Ishikawa (cell line): Measurements from ENCODE around the gene MPND.

Source experiments
- CEBPB ChIP-seq: IDR thresholded peaks from 2 replicates; pipeline ENCODE4 v1.6.1; 2012
- CREB1 ChIP-seq: IDR thresholded peaks from 2 replicates; pipeline ENCODE4 v1.6.1; 2012; ENCODE audit warnings: low read depth
- EGR1 ChIP-seq: IDR thresholded peaks from 2 replicates; pipeline ENCODE4 v1.6.1; 2012
- EP300 ChIP-seq: IDR thresholded peaks from 2 replicates; pipeline ENCODE4 v1.6.1; 2012; ENCODE audit warnings: borderline replicate concordance
- FOXM1 ChIP-seq: IDR thresholded peaks from 2 replicates; pipeline ENCODE4 v1.6.1; 2012; ENCODE audit warnings: low read depth, borderline replicate concordance
- NFIC ChIP-seq: IDR thresholded peaks from 2 replicates; pipeline ENCODE4 v1.6.1; 2012
- RAD21 ChIP-seq: IDR thresholded peaks from 2 replicates; pipeline ENCODE4 v1.6.1; 2012; ENCODE audit warnings: low read depth
- REST ChIP-seq: IDR thresholded peaks from 2 replicates; pipeline ENCODE4 v1.6.1; 2012; ENCODE audit warnings: low read depth, mild to moderate bottlenecking
- TAF1 ChIP-seq: IDR thresholded peaks from 2 replicates; pipeline ENCODE4 v1.6.1; 2012; ENCODE audit warnings: low read depth, mild to moderate bottlenecking
- TCF12 ChIP-seq: IDR thresholded peaks from 2 replicates; pipeline ENCODE4 v1.6.1; 2012; ENCODE audit warnings: low read depth
- TEAD4 ChIP-seq: IDR thresholded peaks from 2 replicates; pipeline ENCODE4 v1.6.1; 2012
- USF1 ChIP-seq: IDR thresholded peaks from 2 replicates; pipeline ENCODE4 v1.6.1; 2012
- YY1 ChIP-seq: IDR thresholded peaks from 2 replicates; pipeline ENCODE4 v1.6.1; 2012; ENCODE audit warnings: low read depth
- ZBTB7A ChIP-seq: IDR thresholded peaks from 2 replicates; pipeline ENCODE4 v1.6.1; 2012; ENCODE audit warnings: low read depth
- TF ChIP-seq, protein P1 (sequence below): IDR thresholded peaks from 2 replicates; pipeline ENCODE4 v1.6.1; 2012

The MPND gene

DNA sequence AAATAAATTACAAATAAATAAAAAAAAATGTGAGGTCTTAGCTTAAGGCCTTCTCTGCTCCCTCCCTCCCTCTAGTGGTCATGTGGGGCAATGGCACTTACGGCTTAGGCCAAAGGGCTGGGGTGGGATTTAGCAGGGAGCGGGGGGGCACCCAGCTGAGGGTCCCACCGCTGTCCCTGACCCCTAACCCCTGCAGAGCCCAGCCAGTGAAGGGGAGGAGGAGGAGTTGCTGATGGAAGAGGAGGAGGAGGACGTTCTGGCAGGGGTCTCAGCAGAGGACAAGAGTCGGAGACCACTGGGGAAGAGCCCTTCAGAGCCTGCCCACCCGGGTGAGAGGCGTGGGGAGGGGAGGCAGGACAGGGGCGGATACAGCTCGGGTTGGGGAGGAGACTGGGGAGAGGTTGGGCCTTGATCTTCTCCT is 9.3 kb downstream of the MPND start:
- TF ChIP-seq RAD21 (peak; percentile 65), ZBTB7A (peak; percentile 79; the same call in 1 of the 2 replicates), EGR1 (no peak)

- TF ChIP-seq NFIC (no peak), EP300 (no peak), USF1 (no peak), EGR1 (no peak), FOXM1 (no peak), CREB1 (no peak), CEBPB (no peak), RAD21 (no peak)
These were observed 10.9 kb downstream of the MPND start for GRCh38 chr19:4354282-4354681.

GRCh38 chr19:4354897-4355296 is 11.5 kb downstream of the MPND start:
- TF ChIP-seq TEAD4 = no peak

DNA sequence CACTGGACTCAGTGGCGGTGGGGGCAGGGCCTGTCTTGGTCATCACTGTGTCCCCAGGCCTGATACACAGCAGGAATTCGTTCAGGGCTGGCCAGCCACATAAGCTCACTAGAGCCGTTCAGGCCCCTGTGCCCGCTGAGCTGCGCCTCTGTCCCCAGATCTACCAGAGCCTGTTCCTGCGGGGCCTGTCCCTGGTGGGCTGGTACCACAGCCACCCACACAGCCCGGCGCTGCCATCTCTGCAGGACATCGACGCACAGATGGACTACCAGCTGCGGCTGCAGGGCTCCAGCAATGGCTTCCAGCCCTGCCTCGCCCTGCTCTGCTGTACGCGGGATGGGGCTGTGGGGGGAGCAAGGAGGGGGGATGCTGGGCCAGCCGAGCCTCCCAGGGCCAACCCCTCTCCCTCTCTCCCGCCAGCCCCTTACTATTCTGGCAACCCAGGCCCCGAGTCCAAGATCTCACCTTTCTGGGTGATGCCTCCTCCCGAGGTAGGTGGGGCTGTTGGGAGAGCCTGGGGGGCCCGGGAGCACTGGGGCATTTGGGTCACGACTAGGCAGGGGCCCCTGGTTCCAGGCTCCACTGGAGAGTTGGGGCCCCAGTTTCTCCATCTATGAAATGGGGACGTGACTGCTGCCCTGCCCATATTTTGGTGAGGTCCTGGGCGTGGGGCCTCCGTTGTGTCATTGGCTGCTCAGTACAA is 13.9 kb downstream of the MPND start:
- TF ChIP-seq USF1 = no peak
- TF ChIP-seq TAF1 = no peak
- no peak for TF ChIP-seq CEBPB
- TF ChIP-seq YY1 = no peak
- TF ChIP-seq CREB1 = no peak
- no peak for TF ChIP-seq EGR1
- TF ChIP-seq FOXM1 = no peak

GRCh38 chr19:4357921-4358326 is 14.6 kb downstream of the MPND start:
- TF ChIP-seq YY1 (no peak), EP300 (no peak), TEAD4 (no peak), FOXM1 (no peak), CREB1 (no peak), RAD21 (no peak), TAF1 (no peak), NFIC (no peak), ZBTB7A (no peak), TCF12 (no peak), EGR1 (no peak), CEBPB (no peak), REST (no peak), USF1 (no peak)
- TF ChIP-seq, protein P1, sequence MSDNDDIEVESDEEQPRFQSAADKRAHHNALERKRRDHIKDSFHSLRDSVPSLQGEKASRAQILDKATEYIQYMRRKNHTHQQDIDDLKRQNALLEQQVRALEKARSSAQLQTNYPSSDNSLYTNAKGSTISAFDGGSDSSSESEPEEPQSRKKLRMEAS = no peak

- no peak for TF ChIP-seq REST
- no peak for TF ChIP-seq EP300
- no peak for TF ChIP-seq USF1
- no peak for TF ChIP-seq NFIC
- TF ChIP-seq YY1 = no peak
These were observed 15.6 kb downstream of the MPND start for GRCh38 chr19:4358709-4359626.
